NCI-H226 (cell line): ENCODE results near the gene FGD4.
"Not testable (repeated sequence)": the region's sequence is repeated elsewhere in the genome, so short reads cannot be mapped to it uniquely, and the experiment has no call there.

Experiments used
- DNase-seq: peaks from one replicate; pipeline ENCODE4 v3.0.0-alpha.2; 2015

Gene FGD4

DNA sequence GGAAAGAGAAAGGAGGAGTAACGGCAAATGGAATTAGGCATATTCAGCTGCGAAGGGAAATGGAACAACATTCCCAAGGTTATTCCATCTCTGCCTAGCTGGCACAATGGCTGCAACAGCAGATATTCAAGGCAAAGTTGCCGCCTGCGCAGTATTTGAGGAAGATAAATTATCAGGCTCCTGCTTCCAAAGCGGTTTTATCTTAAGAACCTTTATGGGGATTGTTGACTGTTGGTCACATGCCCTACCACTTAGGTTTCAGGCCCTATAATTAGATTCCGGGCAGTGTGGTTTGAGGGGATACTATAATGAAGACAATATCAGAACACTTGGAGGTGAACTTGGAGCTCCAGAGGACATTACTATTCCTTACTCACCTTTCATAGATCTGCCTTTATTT, 99.7 kb downstream of the FGD4 start:
- no peak for DNase-seq

DNA sequence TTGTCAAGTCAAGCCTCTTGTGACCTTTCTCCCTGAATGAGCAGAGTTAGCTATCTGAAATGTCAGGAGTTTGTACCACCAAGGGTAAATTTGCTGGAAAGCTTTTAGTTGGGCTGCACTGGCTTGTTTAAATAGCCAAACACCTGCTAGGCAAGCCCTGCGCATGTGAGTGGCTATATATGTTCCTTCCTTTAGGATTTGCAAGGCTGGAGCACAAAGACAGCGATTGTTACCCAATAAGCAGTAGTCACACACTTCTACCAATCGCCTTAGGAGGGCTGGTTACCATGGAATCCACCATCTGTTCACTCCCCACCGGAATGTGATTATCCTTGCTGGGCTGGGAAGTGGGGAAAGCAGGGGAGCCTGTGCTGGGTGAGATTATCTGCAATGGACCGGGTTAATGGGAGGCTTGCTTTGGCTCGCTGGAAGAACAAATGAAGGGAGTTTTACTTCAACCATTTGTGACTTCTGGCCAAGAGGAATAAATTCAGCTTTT, 102.5 kb downstream of the FGD4 start:
- DNase-seq = peak; percentile 26

DNA sequence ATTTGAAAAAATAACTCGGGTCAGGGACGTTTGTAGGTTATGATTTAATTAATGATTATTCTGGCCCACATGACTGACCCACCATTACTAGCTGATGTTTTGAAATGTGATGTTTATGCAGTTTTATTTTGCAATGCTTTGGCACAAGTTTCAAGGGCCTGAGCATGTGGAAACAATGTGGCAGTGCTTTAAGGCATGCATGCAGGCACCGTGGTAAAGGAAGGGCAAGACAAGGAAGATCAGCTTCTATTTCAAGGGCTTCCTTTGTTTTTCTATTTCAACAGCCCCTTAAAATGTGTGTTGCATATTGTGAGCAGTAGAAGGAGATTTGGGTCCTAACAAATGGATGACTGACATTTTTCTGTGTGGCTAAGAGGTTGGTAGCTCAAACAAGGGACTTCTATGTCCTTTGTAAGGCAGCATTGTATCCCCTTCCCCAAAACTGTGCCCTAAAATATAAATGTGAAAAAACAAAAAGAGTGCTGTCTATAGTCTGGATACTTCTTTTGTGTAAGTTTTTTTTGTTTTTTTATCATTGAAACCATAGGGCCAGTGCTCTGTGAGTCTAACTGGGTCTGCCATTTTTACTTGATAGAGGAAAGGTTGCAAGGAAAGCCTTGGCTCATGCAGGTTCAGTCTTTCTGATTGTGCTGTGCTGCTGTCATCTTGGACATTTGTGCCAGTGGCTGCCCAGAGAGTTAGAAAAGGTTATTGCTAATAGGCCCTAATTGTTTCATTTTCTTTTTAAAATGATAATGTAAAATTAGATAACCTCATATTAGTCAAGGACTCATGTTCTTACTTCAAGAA, 103.5 kb downstream of the FGD4 start:
- DNase-seq = no peak

DNA sequence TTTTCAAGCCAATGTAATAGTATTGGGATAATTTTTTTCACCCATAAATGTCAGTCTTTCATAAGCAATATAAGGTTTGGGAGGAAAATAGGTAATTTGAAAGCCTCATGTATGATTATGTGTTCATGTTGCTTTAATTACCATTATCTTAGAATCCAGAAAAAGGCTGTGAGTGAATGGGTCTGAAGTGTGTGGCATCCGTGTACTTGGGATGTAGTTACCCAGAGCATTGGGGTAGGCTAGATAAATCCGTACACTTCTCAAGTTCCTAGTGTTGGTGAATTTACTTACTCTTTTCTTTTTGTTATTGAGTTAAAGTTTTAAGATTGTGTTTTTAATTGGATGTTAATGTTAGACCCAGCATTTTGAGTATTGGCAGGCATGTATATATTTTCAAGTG, 104.4 kb downstream of the FGD4 start:
- DNase-seq = no peak

DNA sequence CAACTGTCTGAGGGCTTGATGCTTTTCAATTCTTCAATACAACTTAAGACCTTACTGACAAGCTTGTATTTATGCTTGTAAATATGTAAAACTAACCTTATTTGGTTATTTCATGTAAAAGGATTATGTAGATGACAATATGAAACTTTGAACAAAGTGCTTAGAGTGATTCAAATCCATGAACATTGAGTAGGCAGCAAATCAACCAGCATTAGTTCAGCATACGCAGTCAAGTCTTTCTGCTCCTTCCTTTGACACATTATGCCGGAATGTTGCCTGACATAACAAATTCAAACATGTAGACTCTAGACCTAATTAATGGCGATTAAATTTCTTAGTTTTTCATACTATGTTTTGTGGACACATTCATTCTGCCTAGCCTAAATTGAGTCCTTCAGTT, 105.2 kb downstream of the FGD4 start:
- DNase-seq = no peak

DNA sequence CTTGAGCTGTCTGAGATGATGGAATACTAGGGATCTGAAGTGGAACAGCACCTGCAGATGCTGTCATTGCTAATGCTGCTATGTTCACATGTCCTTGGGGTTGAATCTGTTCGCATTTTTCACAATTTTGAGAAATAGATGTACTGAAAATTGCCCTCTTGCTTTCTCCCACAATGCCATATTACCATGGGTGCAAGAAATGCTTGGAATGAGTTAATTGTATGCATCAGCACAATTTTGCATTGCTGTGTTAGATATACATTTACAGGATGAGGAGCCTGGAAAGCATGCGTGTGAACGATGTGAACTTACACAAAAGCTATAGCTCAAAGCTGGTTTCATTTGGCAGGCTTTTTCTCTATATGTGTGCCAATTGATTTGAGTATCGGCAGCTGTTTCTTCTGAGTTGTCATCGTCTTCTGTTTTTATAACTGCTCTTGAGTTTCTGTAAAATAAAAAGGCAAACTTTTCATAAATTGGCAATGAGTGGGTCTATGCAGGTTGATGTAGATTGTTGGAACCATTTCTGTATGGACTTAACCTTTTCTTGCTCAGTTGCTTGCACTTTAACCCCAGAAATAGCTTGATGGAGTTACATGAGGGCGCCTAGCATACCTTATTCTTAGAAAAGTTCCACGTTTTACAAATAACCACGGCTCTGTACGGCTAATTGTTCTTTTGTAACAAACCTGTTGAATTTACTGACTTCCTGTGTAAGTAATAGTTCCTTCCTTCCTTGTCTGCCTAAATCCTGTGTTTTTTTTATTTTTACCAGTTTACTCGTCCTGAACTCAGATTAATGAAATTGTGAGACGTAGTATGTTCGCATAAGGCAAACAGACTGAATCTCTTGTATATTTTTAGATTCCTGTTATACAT, 105.9 kb downstream of the FGD4 start:
- DNase-seq = no peak

DNA sequence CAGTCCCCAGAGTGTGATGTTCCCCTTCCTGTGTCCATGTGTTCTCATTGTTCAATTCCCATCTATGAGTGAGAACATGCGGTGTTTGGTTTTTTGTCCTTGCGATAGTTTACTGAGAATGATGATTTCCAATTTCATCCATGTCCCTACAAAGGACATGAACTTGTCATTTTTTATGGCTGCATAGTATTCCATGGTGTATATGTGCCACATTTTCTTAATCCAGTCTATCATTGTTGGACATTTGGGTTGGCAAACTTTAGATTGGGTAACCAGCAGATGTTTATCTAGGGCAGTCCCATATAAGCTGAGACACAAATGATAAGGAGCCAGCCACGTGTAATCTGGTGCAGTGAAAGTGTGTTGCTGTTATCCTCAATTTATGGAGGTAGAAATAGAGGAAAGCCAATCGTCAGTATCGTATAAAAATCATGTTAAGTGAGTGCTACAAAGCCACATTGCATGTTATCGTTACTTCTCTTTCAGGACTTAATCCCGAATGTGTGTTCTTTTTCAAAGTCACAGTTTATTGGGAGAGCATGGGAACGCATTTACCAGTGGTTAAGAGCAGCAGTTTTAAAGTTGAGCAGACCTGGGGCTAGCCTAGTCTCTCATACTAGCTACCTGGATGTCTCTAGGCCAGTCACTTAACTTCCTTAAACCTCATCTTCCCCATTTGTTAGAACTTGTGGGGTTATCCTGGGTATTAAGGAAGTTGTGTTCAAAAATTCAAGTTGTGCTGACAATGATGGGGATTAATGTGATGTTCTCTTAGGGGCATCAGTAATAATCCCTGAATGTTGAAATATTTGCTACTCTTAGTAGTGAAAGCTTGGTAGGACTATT, 108.0 kb downstream of the FGD4 start:
- DNase-seq = not testable (repeated sequence)

DNA sequence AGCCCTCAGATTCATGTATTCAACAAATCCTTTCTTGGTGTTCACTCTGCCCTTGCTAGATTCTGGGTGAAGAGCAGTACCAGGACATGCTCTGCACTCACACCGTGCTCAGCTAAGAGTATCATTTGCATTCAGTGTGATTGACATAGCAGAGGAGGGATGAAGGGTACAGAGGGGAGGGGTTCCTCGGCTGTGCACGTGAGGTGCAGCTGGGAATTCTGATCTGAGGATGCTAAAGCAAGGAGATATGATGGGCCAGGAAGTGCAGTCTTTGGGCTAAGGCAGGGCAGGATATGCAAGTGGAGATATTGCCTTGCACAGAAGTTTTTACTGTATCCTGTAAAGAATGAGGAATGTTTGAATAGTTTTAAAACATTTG, 108.6 kb downstream of the FGD4 start:
- no peak for DNase-seq

DNA sequence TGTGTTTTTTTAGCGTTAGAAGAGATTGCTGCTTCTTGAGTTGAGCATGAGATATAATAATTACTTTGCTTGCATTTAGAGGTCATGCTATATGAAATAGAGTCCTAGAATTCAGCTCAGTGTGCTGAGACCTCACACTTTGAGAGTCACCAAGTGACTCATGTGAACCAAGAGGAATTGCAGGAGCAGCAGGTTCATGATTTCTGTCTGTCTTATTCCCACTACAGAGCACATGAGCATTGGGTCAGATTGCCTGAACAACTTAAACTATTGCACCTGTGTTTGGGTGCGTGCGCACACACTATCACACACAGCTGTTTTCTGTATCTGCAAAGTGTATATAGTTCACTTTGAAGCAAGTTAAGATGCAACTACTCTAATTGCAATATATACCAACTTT, 109.3 kb downstream of the FGD4 start:
- DNase-seq = no peak

DNA sequence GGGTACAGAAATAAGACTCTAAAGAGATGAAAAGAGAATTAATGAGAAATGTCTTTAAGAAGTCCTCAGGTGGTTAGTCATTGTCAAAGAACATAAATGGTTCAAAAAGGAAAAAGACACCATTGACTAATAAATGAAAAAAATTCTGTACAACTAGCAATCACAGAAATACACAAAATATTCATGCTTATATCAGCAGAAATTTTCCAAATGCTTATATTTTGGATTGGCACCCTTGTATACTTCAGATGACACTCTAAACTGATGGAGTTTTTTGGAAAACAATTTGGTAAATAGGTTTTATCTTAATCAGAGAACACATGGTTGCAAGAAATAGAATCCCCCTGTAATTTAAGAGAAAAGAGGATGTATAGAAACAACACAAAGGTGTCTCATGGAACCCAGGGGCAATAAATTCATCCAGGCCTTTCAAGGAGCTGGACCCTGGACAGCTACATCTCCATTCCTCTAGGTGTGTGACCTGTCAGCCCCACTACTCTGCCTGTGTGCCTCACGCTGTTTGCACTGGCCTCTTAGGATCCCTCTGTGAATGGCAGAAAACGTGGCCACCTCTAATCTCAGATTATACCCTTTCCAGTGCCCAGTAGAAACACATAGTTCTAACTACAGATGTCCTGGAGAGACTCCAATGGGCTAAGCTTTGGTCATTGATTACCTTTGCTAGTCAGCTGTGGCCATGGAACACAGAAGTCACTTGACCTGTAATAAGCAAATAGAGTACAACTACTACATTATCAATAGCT, 110.2 kb downstream of the FGD4 start:
- no peak for DNase-seq

DNA sequence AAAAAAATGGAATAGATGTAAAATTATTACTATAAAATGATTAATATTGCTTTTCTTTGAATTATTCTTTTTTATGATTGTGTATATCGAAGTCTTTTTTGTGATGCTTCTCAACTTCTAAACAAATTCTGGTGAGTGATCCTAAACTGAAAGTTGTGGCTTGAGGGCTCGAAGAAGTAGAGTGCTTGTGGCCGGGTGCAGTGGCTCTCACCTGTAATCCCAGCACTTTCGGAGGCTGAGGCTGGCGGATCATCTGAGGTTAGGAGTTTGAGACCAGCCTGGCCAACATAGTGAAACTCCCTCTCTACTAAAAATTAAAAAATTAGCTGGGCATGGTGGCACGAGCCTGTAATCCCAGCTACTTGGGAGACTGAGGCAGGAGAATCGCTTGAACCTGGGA, 112.6 kb downstream of the FGD4 start:
- DNase-seq = not testable (repeated sequence)

DNA sequence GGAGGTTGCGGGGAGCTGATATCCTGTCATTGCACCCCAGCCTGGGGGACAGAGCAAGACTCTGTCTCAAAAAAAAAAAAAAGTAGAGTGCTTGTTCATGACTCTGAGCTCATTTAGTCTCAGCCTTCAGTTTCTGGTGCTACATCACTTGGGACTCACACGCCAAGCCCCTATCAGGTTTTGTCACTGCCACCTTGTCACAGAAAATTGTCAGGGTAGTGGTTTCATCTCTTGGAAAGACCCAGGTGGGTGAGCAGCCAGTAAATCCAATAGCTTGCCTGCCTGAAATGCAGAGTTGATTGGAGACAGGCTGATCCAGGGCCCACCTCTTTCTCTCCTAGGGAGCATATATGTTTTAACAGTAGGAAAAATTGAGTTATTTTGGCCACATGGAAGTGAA, 113.0 kb downstream of the FGD4 start:
- DNase-seq = no peak

DNA sequence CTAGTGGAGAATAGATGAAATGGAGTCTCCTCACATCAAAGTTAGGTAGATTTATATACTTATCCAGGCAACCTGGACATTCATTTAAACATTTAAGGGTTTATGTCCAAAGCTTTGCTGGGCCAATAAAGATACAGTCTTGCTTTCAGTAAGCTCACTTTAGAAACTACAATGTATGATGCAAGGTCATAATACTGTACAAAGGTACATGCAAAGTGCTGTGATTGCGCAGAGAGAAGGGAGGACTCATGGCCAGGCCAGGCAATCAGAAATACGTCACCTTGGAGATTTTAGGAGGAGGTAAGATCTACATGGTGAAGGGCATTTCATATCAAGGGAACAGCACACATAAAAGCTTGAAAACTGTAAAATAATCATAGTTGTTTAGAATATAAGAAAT, 113.6 kb downstream of the FGD4 start:
- no peak for DNase-seq

DNA sequence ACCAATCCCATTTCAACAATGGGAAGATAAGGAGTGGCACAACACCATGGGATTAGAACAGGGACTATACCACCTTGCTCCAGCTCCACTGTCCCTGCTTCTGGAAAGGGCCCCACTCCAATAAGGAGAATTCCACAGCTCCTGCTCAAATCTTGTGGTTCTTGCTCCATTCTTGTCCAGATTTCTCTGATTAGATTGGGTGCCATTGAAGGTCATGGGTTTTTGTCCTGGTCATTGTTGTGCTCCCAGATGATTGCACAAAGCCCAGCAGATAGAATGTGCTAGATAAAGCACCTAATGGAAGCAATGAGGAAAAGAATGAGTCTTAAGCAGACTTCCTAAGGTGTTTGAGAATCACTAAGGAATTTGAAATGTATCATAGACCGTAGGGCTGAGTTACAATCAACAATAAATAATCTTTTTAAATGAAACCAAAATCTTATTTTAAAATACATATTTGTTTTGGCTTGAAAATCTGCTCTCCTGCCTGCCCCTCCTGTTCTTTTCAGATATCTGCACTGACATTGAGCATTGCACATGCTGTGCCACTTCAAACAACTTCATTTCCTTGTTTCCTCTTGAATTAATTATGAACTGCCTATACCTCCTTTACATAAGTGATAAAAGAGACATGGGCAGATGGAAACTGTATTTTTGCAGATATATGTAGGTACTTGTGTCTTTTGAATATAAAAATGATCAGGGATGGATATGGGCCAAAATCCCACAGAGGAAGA, 115.9 kb downstream of the FGD4 start:
- no peak for DNase-seq

DNA sequence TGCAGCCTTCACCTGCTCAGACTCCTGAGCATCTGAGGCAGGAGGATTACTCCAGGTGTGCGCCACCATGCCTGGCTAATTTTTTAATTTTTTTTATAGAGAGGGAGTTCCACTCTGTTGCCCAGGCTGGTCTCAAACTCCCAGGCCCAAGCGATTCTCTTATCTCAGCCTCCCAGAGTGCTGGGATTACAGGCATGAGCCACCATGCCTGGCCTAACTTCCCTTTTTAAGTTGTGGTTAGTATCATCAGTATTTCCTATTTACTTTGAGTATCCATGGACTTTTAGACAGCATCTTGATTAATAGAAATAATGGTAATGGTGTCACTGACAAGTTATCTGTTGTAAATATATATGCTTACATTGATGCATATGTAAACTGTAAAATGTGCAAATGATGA, 116.9 kb downstream of the FGD4 start:
- no peak for DNase-seq

DNA sequence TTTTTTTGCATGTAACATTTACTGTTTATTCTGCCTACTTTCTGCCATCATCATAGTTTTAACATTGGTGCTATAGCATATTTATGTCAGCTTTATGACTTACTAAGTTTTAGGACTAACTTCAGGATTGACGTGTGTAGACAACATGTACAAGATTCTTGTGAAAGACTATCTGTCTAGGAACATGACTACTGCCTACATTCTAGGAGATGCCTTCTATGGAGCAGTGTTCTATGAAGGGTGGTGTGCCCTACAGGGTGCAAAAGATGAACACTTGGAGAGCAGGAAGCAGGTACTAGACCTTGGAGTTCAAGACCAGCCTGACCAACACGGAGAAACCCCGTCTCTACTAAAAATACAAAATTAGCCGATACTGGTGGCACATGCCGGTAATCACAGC, 118.6 kb downstream of the FGD4 start:
- no peak for DNase-seq

DNA sequence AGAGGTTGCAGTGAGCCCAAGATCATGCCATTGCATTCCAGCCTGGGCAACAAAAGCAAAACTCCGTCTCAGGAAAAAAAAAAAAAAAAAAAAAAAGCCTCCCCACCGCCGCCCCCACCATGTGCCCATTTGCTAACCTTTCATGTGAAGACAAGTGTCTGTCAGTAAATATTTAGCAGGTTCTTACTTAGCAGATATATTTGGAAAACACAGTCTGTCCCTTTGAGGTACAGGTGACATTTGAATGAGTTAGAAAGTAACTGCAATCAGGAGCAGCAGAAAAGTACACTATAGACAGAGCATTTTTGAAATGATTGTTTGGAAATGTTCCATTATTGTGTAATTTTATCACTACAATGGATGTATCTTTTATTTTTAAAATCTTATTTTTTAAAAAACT, 119.7 kb downstream of the FGD4 start:
- no peak for DNase-seq

DNA sequence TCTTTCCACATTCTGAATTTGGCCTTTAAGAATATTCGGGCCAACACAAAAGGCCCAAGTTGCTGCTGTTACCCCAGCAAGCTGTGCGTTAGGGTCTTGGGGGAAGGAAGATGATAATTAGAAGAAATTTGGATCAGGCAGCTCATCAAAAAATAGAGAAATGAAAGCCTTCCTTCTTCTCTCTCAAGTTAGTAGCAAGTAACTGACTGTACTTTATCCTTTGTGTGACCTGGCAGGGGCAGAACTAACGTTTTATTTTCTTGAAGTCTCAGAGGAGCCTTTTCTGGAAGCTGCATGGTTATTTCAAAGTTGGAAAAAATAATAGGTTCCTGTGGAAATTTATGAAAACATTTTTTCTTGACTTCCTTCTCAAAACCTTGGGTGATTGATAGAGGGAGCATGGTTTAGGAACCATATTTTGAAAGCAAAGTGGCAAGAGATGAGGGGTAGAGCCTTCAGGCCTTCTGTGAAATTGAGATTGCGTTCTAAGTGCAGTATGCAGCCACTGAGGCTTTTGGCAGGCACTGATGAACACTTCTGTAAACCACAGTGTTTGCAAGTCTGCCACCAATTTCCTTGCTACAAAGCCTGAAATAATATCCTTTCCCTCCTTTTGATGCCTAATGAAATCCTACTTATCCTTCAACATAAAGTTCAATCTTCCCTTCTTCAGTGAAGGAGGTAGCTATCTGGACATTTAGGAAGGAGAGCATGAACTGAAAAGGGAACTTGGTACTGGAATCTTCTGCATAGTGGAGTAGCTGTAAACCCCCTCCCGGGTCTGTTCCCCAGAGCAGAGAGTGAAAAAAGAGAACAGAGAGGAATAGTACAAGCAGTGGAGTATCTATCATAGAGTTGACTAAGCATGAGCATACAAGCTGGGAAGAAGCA, 123.2 kb downstream of the FGD4 start:
- no peak for DNase-seq

DNA sequence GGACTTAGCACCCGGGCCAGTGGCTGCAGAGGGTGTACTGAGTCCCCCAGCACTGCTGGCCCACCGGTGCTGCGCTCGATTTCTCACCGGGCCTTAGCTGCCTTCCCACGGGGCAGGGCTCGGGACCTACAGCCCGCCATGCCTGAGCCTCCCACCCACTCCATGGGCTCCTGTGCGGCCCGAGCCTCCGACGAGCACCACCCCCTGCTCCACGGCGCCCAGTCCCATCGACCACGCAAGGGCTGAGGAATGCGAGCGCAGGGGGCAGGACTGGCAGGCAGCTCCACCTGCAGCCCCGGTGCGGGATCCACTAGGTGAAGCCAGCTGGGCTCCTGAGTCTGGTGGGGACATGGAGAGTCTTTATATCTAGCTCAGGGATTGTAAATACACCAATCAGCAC, 126.4 kb downstream of the FGD4 start:
- DNase-seq = not testable (repeated sequence)

DNA sequence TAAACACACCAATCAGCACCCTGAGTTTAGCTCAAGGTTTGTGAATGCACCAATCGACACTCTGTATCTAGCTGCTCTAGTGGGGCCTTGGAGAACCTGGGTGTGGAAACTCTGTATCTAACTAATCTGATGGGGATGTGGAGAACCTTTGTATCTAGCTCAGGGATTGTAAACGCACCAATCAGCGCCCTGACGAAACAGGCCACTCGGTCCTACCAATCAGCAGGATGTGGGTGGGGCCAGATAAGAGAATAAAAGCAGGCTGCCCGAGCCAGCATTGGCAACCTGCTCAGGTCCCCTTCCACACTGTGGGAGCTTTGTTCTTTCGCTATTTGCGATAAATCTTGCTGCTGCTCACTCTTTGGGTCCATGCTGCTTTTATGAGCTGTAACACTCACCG, 127.0 kb downstream of the FGD4 start:
- DNase-seq = not testable (repeated sequence)

DNA sequence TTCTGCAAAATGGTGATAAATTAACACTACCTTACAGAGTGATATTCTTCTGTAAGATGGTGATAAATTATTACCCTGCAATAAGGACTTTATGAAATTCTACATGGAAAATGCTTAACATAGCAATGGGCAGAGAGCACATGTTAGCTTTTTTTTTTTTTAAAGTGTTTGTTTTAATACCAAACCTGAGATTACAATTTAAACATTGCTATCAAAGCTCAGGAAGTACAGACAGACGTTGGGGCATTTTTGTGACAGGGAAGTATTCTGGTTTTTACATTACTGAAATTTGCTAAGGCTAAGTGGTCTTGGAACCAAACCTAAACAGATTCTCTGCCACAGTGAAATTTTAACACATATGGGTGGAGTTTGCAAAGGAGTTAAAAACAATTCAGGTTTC, 133.1 kb downstream of the FGD4 start:
- DNase-seq = no peak
